ENCODE measurements around the gene CBX2. TPM values are rescaled to one million over a fixed set of nuclear protein-coding genes. Genes with fewer than 3 reads are reported as not detected.
A peak's percentile ranks its signal among the peaks of the same experiment; 100 is the strongest.

CBX2 gene
- total RNA-seq, 1 donor from 2014 or later, result 4.2 TPM

DNA sequence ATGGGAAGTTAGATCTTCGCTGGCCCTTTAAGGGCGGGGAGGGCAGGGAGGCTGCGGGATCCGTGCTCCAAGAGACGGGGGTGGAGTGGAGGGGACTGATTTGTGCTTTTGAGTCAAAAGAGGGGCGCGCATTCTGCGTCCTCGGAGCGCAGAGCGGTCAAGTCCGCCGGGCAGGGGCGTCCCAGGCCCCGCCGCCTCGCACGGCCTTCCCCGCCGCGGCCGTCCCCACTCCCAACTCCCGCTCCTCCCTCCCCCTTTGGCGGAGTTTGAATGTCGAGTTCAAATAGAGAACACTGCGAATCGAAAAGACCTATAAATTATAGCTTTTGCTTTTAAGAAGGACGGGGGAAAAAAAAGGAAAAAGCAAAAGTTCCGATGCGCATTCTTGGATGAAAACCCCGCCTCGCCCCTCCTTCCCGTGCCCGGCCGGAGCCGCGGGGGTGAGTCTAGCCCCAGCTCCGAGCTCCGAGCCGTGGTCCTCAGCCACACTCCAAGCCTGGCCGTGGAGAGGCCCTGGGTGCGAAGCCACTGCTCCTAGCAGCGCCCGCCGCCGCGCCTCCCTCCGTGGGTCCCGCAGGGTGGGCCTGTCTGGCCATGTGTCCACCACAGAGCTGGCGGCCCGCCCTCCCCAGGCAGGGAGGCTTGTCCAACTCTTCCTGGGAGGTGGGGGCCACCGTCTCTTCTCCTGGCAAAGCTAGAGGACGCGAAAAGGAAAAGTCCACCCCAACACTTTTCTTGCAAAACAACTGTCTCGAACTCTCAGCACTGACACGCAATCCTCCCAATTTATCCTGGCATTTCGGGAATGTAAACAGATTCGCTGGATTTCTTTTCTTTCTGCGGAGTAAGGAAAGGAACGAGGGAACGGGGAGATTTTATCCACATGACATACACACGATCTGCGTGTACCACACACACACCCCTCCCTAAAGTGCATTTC lies 15.3 kb downstream of the CBX2 start:
- intact Hi-C loops (cut with DNase I), result no loop called here
- DNase-seq (peak; percentile 50), ATAC-seq (ENCODE audit: poor library complexity) (no peak)

DNA sequence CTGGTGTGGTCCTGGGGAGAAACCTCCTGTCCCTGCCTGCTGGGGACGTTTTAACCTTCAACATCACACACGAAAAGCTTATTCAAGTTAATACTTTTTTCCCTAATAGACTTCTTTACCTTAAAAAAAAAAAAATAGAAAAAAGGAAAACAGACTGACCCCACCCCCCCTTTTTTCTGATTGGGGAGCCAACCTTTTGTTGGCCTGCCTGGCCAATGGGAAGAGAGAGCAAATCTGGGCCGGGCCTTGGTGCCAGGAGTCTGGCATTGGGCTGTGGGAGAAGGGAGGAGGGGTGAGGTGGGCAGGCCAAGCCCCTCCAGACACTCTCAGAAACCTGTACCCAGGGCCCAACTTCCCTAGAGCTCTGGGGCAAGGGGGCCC lies 16.0 kb downstream of the CBX2 start:
- ATAC-seq (ENCODE audit: poor library complexity), result no peak
- intact Hi-C loops (cut with DNase I), result no loop called here
- peak; percentile 18 for DNase-seq

DNA sequence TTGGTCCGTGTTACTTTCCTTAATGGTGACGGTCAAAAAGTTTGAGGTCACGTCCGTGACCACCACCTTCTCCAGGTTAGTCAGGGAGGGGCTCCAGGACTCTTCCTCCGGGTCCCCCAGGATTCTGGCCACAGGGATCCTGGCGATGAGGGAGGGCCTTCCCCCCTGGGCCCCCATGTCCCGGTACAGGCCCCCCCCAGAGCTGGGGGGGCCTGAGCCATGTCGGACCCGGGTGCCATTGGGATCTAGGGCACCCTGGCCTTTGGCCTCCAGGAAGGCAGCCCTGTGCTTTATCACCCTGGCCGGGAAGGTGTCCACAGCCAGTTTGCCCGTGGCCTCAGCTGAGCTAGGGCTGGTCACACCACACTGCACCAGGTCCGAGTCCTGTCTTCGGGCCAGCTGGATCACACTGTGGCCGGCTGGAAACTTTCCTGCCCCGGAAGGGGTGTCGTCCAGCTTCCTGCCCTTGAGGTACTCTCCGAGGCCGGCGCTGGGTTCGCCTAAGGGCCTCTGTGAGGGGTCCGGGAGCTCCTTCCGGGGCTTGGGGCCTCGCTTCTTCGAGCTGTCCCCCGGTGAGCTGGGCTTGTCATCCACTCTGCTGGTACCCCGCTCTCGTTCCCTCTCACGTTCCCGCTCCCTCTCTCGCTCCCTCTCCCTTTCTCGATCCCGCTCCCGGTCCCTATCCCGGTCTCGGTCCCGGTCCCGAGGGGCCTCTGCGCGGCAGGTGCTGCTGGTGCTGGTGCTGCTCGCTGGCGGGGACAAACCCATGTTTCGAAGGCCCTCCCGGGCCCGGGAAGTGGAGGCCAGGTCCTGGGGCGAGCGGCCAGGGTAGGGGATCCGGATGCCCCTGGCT lies 16.9 kb downstream of the CBX2 start:
- intact Hi-C loops (cut with DNase I), result loop anchor here (5.0 kb wide), 1 partner anchor 47 kb away; no protein-coding TSS in a partner anchor
- ATAC-seq (ENCODE audit: poor library complexity), result no peak
- DNase-seq, result peak; percentile 44

DNA sequence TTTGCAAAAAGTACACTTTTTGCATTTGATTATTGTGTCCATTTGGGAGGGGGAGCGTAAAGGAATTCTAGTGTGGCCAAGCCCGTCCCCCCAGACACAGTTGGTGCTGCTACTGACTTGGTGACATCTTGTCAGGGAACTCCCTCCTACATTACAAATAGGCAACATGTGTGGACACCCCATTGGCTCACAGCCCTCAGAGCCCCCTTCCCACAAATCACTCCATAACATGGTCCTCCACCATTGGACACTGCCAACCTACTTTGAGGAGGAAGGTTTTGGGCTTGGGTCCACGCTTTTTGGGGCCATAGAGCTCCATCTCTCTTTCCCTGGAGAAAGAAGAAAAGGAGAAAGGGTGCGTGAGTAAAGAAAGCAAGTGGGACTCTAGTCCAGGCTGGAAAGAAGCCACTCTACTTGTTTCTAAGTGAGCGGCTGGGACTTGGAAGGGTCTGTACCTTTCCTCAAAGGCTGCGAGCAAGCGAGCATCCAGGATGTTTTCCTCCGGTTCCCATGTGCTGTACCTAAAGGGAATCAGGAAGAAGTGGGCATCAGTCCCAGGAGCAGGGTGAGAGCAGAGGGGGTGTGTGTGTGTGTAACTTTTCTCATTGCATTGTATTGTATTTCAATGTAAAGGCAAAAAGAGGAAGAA lies 18.0 kb downstream of the CBX2 start:
- ATAC-seq (ENCODE audit: poor library complexity), result no peak
- peak; percentile 25 for DNase-seq
- intact Hi-C loops (cut with DNase I), result loop anchor here (5.0 kb wide), 1 partner anchor 46 kb away; no protein-coding TSS in a partner anchor

DNA sequence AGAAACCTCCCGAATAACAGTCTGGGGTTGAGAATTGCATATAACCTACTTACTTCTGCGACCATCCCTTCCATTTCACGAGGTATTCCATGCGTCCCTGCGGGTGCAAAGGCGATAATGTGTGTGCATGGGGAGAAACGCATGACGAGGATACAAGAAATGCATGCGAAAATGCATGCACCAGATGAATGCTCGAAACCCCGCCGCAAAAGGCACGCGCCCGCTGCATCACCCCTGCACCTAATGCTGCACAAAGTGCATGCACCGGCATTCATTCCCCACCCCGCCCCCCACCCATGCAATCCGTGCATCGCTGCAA lies 18.5 kb downstream of the CBX2 start:
- ATAC-seq (ENCODE audit: poor library complexity), result no peak
- intact Hi-C loops (cut with DNase I), result loop anchor here (5.0 kb wide), 1 partner anchor 46 kb away; no protein-coding TSS in a partner anchor
- DNase-seq, result no peak

DNA sequence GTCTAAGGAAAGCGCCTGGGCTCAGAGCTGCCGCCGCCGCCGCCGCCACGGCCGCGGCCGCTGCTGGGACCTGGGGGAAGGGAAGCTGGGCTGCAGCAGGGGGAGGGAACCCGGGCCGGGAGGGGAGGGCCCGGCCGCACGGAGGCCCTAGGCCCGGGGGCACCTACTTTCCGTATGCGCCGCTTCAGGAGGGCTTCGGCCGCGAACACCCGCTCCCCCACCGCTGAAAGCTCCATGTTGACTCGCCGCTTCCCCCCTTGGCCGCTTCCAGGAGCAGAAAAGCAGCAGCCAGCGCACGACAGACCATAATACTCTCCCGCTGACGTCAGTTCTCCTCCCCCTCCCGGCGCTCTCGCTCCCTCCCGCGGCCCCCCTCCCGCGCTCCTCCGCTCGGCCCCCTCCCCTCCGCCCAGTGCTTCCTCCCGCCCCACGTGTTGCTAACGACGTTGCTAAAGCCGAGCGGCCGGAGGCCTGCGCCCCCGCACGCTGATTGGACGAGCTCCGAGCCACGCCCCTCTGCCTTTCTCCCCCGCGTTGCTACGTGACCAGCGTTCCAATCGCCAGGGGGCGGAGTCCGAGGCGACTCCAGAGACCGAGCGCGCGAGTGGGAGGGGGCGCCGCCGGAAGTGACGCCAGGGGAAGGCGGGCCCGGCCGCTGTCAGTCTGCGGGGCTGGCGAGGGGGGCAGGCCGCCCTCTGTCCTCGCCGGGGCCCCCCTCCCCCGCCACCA lies 19.0 kb downstream of the CBX2 start, which contains the start of gene CBX8:
Gene CBX8 (minus strand): TSS at position 315 of the 729 bp plus-strand sequence. CDS start 79 bp downstream, at position 236.
- DNase-seq (peak; percentile 100), ATAC-seq (ENCODE audit: poor library complexity) (peak; percentile 97)
- intact Hi-C loops (cut with DNase I), result loop anchor here (5.0 kb wide), 1 partner anchor 45 kb away; no protein-coding TSS in a partner anchor

DNA sequence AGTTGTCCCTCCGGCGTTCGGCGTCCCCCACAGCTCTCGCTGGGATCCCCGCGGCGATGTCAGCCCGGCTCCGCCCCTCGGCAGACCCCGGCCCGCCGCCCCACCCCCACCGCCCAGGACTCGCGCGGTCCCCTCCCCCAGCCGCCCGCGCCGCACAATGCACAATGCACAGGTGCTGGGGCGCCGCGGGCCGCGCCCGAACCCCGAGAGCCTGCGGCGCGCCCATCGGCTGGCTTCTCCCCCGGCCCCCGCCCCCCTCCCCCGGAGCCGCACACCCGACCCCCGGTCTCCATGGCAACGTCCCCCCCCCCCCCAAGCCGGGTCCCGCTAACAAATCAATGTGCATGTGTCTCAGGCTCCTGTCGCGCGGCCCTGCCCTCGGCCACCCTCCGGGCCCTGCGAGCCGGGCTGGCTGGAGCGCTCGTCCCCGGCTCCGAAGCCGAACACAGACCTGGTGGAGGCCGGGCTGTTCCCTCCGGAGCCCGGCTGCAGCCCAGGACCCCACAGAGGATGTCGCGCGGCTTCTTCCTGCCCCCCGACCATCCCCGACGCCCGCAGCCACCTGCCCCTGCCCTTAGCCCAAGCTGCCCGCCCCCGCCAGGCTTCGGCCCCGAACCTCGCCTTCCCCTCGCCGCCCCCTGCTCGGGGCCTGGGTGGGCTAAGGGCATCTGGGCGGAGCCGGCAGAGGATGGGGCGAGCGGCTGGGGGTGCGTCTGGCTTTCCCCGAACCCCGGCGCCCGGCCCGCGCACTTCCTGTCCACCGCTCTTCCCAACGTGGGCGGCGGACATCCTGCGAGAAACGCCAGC lies 19.7 kb downstream of the CBX2 start:
- ATAC-seq (ENCODE audit: poor library complexity), result peak; percentile 14

DNA sequence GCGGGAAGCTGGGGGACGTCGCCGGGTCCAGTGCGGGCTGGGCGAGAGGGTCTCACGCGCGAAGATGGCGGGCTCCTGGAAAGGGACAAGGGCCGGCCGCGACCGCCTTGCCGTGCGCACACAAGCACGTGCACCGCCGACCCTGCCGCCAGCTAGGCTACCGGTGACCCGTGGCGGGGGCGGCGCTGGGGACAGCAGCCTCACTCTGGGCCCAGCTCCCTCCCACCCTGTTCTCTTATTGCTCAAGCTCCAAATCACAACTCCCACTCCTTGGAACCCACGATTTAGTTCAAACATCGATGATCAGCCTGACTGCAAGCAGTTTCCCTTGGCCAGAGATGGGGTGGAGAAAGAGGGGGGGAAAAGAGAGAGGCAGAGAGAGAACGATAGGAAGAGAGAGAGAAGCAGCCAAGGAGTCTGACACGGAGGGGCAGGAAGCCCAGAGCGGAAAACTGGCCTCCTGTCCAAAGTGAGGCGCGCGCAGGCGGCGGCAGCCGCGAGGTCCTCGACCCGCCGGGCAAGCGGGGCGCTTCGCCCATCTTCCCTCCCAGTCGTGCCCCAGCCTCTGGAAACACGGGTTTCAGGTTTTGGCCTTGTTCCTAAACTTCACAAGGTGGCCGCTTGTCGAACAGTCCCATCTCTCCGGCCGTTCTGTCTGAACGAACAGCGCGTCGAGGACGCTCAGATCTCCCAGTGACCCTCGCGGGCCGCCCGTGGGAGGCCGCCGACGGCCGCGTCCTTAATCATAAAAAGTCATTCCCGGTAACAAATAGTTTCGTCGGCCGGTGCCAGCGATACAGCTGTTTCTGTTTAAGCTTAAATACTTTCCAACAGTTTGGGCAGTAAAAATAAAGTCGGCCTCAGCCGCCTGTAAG lies 20.6 kb downstream of the CBX2 start:
- intact Hi-C loops (cut with DNase I), result loop anchor here (5.0 kb wide), 1 partner anchor 44 kb away; no protein-coding TSS in a partner anchor
- no peak for ATAC-seq (ENCODE audit: poor library complexity)

More for the DNA sequence above, 19.7 kb downstream of the CBX2 start:
- DNase-seq, result peak; percentile 51
- intact Hi-C loops (cut with DNase I), result loop anchor here (5.0 kb wide), 1 partner anchor 45 kb away; no protein-coding TSS in a partner anchor

DNA sequence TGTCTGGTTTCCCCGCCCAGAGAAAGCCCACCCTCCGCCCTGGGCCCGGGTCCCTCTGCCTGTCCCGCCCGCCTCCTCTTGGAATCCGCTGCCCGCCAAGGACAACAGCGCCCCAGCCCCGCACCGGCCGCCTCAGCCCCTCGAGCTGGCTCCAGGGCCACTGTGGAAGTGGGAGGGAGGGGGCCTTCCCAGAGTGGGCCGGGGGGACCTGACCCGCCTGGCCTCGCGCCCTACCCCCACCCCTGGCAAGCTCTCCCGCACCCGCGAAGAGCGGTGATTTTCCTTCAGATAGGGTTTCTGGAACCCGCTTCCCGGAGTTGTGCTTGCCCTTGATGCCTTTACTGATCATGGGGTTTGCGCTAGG lies 21.2 kb downstream of the CBX2 start:
- no peak for ATAC-seq (ENCODE audit: poor library complexity)
- DNase-seq, result no peak
- intact Hi-C loops (cut with DNase I), result loop anchor here (5.0 kb wide), 1 partner anchor 43 kb away; no protein-coding TSS in a partner anchor

More for the DNA sequence above, 20.6 kb downstream of the CBX2 start:
- DNase-seq, result peak; percentile 44

DNA sequence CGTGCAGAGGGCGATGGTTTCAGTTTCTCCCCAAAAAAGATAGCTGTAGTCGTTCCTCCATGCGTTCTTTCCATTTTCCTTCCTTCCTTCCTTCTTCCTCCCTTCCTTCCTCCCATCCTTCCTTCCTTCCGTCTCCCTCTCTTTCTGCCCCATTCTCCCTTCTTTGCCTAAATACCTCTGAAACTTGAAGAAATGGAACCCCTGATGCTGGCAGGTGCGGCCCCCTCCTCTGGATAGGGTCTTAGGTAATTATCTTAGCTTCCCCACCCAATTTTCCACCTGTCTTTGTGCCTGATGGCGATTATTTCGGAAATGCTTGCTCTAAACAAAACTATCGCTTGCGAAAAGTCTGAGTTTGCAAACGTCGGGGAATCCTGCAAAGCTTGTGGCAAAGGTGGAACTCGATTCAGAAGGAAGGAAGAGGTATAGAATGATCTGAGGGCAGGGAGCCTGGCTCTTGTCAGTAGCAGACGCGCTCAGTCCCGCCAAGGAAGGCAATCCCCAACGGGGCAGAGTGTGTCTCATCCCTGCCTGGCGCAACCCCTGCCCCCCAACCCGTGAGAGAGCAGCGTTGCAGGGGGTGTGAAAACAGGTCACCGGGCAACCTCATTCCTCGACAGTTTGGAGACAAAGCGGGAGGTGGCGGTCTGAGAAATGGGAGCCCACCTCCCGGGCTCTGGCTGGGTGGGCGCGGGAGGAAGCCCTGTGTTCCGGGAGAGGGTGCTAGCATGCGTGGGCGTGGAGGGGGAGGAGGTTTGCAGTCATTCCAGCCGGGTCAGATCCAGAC lies 21.8 kb downstream of the CBX2 start:
- DNase-seq (peak; percentile 39), ATAC-seq (ENCODE audit: poor library complexity) (no peak)
- intact Hi-C loops (cut with DNase I), result loop anchor here (5.0 kb wide), 1 partner anchor 43 kb away; no protein-coding TSS in a partner anchor

DNA sequence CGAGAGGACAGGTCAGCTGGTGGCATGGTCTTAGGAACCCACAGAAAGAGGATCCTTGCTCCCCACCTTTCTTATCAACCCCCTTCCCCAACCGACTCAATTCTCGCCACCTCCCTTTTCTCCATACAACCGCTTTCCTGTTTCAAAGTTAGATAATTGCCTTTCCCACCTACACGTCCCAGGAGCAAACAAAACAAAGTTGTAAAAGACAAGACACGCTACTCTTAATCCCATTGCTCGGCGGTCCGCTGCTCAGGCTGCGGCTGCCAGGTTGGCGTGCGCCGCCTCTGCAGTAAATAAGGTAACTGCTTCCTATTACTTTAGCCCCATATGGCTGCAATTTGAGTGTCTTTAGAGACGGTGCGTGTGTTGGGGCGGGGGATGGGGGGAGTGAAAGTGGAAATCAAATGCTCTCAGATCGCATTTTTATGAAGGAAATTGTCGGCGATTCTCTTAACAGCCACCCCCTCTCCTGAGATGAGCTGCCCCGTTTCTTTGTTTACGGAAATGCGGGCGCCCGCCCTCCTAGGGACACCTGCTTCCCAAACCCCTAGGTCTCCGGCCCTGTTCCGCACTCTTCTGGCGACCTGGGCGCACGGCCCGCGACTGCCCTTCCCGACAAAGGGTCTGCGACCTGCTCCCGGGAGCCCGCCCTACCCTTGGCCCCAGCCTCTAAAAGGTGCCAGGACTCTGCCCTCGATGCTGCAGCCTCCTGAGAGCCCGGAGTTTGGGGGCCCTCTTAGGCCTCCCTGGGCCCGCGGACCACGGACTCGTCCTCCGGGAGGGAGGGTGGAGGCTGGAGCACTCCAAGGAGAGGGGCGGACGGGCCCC lies 22.6 kb downstream of the CBX2 start:
- intact Hi-C loops (cut with DNase I), result no loop called here
- no peak for ATAC-seq (ENCODE audit: poor library complexity)
- no peak for DNase-seq

DNA sequence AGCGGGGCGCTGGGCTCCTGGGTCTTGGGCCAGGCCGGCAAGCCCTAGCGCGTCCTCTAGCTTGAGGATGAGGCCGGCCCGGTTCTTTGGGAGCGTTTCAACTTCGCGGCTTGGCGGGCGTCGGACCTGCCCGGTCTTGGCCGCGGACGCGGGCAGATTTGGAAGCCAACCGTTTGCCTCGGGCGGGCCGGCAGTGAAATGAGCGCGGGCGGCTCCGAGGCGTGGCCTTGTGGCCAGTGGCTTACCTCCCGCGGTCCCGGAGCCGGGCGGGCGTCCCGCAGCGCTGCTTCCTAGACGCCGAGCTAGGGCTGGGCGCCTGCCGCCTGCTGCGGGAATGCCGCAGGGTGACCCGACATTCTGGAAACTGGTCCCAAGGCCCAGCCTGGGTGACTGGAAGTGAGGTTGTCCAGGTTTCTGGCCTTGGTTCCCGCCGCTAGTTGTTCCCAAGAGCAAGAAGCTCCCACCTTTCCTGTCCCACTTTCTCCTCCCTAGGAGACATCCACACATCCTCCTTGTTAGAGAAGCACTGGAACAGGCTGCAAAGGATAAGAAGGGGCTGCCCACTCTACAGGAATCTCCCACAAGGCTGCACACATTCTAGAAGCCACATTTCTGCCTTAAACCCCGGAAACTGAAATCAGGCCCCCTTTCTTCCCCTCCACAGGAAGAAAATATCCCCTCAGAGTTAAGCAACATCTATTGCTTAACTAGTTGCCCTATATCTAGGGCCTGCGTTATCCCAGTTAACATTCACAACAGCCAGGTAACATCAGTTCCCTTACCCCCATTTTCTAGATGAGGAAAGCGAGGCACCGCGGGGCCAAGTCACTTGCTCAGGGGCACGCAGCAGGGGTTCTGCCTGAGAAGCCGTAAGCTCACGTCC lies 23.4 kb downstream of the CBX2 start:
- no peak for DNase-seq
- no peak for ATAC-seq (ENCODE audit: poor library complexity)
- intact Hi-C loops (cut with DNase I), result no loop called here

DNA sequence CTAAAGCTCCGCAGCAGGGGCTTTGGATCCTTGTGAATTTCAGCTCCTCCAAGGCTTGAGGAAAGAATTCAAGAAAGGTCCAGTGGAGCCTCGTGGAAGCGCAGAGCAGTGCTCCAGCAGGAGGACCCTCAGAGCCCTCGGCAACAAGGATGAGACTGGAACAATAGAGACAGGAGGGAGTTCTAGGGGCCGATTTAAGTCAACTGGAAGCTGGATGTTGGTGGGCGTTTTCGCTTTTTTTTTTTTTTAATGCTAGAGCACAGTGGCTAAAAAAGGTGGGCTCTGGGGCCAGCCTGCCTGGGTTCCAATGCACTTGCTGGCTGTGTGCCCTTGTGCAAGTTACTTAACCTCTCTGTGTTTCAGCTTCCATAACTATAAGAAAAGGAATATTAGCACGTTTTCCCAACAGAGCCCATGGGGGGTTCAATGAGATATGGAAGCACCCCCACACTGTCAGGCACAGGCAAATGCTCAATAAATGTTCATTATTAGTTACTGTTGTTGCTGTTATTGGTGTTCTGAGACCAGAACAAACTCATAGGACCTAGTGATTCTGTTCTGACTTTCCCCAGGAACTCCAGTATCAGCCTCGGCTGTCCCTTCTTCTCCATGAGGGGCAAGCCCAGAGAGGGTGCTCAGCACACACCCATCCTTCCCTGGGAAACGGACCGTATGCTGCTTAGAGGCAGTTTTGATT lies 24.2 kb downstream of the CBX2 start:
- no peak for DNase-seq
- intact Hi-C loops (cut with DNase I), result no loop called here
- no peak for ATAC-seq (ENCODE audit: poor library complexity)
